Lung microvascular endothelial cell (primary cell): ENCODE data around the gene NPHP4. TPM values are rescaled to one million over a fixed set of nuclear protein-coding genes. Genes with fewer than 3 reads are reported as not detected.

Source experiments
- DNase-seq, 2 donors: peaks; one replicate each; pipeline versions ENCODE4 v3.0.0 to v3.0.0-alpha.2; 2010; ENCODE audit warnings: low read depth in 2 of 2
- total RNA-seq: library from RNA; depleted of rRNA; stranded (reverse); fragments of >200 nt; gene quantifications from 2 replicates; pipeline ENCODE4 v1.2.1, GENCODE V29; 2014

NPHP4 gene
- total RNA-seq, 1 donor from 2014 or later, result 1.4 TPM

GRCh38 chr1:5893699-5894278 lies 98.4 kb downstream of the NPHP4 start:
- peak in 1 of 2 donors; percentile 15 for DNase-seq

- DNase-seq, result no peak
Observed at GRCh38 chr1:5892329-5892728, 99.9 kb downstream of the NPHP4 start.

- no peak for DNase-seq
Observed at GRCh38 chr1:5891736-5892135, 100.5 kb downstream of the NPHP4 start.

GRCh38 chr1:5891137-5891536 lies 101.1 kb downstream of the NPHP4 start:
- no peak for DNase-seq

- DNase-seq, result no peak
Observed at GRCh38 chr1:5890346-5891106, 101.7 kb downstream of the NPHP4 start.

GRCh38 chr1:5889901-5890300 lies 102.3 kb downstream of the NPHP4 start:
- DNase-seq, result no peak

GRCh38 chr1:5889462-5889861 lies 102.8 kb downstream of the NPHP4 start:
- DNase-seq, result no peak

- peak in 1 of 2 donors; percentile 5 for DNase-seq
Observed at GRCh38 chr1:5888606-5889211, 103.5 kb downstream of the NPHP4 start.

- DNase-seq, result no peak
Observed at GRCh38 chr1:5887971-5888361, 104.3 kb downstream of the NPHP4 start.

- peak in 1 of 2 donors; percentile 15 for DNase-seq
Observed at GRCh38 chr1:5887349-5887970, 104.8 kb downstream of the NPHP4 start.

GRCh38 chr1:5886541-5887348 lies 105.5 kb downstream of the NPHP4 start:
- DNase-seq, result no peak

- DNase-seq, result no peak
Observed at GRCh38 chr1:5886140-5886483, 106.1 kb downstream of the NPHP4 start.

- no peak for DNase-seq
Observed at GRCh38 chr1:5885471-5886139, 106.6 kb downstream of the NPHP4 start.

GRCh38 chr1:5884110-5884509 lies 108.1 kb downstream of the NPHP4 start:
- no peak for DNase-seq

- no peak for DNase-seq
Observed at GRCh38 chr1:5883129-5884048, 108.8 kb downstream of the NPHP4 start.

- no peak for DNase-seq
Observed at GRCh38 chr1:5882367-5883128, 109.7 kb downstream of the NPHP4 start.

GRCh38 chr1:5881526-5882222 lies 110.6 kb downstream of the NPHP4 start:
- DNase-seq, result no peak

- no peak for DNase-seq
Observed at GRCh38 chr1:5880630-5881405, 111.4 kb downstream of the NPHP4 start.
